ENCODE results near the gene UTP14C.

UTP14C gene, protein sequence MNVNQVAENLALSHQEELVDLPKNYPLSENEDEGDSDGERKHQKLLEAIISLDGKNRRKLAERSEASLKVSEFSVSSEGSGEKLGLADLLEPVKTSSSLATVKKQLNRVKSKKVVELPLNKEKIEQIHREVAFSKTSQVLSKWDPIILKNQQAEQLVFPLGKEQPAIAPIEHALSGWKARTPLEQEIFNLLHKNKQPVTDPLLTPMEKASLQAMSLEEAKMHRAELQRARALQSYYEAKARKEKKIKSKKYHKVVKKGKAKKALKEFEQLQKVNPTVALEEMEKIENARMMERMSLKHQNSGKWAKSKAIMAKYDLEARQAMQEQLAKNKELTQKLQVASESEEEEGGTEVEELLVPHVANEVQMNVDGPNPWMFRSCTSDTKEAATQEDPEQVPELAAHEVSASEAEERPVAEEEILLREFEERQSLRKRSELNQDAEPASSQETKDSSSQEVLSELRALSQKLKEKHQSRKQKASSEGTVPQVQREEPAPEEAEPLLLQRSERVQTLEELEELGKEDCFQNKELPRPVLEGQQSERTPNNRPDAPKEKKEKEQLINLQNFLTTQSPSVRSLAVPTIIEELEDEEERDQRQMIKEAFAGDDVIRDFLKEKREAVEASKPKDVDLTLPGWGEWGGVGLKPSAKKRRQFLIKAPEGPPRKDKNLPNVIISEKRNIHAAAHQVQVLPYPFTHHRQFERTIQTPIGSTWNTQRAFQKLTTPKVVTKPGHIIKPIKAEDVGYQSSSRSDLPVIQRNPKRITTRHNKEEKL

GRCh38 chr13:52024481-52024880, at the start of gene UTP14C:
TSS of gene UTP14C (plus strand) at chr13:52024691. CDS start at chr13:52028805, 4,114 bp downstream.
- no peak for TF ChIP-seq CTCF (IDR thresholded peaks at IDR 0.05)

- TF ChIP-seq CTCF (IDR thresholded peaks at IDR 0.05) = no peak
Measured at GRCh38 chr13:51976423-51976822, 48.1 kb upstream of the UTP14C start.

DNA sequence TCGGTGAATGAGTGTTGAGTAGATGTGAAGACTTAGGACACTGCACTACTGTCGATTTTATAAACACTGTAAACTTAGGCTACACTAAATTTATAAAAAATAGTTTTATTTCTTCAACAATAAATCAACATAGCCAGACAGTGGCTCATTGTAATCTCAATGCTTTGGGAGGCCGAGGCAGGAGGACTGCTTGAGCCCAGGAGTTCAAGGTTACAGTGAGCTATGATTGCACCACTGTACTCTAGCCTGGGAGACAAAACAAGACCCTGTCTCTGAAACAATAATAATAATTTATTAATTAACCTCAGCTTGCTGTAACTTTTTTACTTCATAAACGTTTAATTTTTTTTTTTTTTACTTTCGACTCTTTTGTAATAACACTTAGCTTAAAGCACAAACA, 47.6 kb upstream of the UTP14C start:
- no peak for TF ChIP-seq CTCF (IDR thresholded peaks at IDR 0.05)

DNA sequence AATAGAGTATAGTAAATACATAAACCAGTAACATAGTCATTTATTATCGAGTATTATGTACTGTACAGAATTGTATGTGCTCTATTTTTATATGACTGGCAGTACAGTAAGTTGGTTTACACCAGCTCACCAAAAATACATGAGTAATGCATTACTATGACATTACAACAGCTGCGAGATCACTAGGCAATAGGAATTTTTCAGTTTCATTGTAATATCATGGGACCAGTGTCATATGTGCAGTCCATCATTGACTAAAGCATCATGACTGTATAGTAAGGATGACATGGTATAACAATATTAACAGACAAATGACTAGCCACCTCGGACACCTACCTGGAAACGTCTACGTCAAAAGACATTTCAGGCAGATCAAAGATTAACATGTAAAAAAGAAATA, 46.9 kb upstream of the UTP14C start:
- TF ChIP-seq CTCF (IDR thresholded peaks at IDR 0.05) = no peak

GRCh38 chr13:51978796-51979556, 45.5 kb upstream of the UTP14C start:
- TF ChIP-seq CTCF (IDR thresholded peaks at IDR 0.05) = no peak

- TF ChIP-seq CTCF (IDR thresholded peaks at IDR 0.05) = no peak
Measured at GRCh38 chr13:51980908-51981307, 43.6 kb upstream of the UTP14C start.

DNA sequence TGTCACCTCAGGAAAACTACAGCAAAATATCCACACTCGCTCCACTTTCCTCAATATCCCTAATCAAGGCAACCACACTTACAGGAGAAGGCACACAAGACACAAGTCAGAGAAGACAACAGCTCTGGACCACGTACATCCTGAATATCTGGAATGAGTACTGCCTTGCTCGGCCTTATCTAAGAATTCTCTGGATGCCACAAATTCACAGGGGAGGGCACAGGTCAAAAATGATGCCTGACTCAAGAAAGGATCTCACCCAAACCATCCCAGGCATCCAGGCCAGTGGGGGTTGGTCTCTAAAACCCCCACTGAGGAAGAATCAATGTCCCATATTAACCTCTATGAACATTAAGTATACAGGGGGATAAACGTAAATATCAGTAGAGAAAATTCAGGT, 43.1 kb upstream of the UTP14C start:
- no peak for TF ChIP-seq CTCF (IDR thresholded peaks at IDR 0.05)

Data from LNCAP (cell line).